Fibroblast of the aortic adventitia (primary cell): ENCODE data around the gene ABHD1. TPM values are rescaled to one million over a fixed set of nuclear protein-coding genes. Genes with fewer than 3 reads are reported as not detected.

Experiments
- DNase-seq: peaks from one replicate; pipeline ENCODE4 v3.0.0-alpha.2; 2010; ENCODE audit warnings: low read depth
- H3K4me3 ChIP-seq: 2 replicates; pipeline ENCODE4 v1.5.1; 2011; ENCODE audit warnings: low read depth, mild to moderate bottlenecking, control low read depth, low read length, moderate library complexity
- CTCF ChIP-seq: IDR thresholded peaks from 2 replicates; pipeline ENCODE4 v1.5.1; 2011; ENCODE audit warnings: mild to moderate bottlenecking, low read length, control low read depth, inconsistent platforms; ENCODE audit not compliant: insufficient read depth
- total RNA-seq: library from RNA; depleted of rRNA; stranded (reverse); fragments of >200 nt; gene quantifications from 2 replicates; pipeline ENCODE4 v1.2.3, GENCODE V29; 2012; ENCODE audit warnings: low replicate concordance

ABHD1 gene
- total RNA-seq, 1 donor: 0.09 TPM

GRCh38 chr2:27127883-27128667 is 4.5 kb downstream of the ABHD1 start:
- no peak for DNase-seq
- no peak for TF ChIP-seq CTCF
- H3K4me3 ChIP-seq: no peak overlapping the region

DNA sequence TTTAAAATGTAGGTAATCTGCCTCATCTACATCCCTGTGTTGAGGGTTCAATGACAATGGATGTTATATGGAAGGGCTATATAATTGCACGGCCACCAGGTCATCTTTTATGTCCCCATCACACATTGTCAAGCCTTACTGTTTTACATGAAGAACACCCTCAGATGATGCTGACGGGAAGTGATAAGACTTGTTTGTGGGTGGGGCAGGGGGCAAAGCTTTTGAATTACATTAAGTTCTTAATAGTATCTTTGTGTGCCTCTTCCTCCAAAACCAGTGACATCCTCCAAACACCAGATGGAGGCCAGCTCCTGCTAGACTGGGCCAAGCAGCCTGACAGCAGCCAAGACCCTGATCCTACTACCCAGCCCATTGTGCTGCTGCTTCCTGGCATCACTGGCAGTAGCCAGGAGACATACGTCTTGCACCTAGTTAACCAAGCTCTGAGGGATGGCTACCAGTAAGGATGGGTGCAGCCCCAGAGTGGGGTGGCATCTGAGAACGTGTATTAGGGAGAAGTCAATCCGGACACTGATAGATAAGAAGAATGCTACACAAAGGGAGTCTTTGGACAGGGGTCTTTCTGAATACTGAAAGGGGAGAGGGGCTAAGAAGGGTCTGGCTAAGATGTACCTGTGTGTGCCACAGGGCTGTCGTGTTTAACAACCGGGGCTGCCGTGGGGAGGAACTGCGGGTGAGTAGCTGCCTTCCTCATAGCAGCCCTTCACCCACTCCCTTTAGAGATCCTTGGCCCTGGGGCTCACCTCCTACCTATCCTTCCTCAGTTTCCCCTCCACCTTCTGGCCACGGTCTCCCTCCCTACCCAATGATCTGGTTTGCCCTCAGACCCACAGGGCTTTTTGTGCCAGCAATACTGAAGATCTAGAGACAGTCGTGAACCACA is 5.3 kb downstream of the ABHD1 start:
- no peak overlapping the region for H3K4me3 ChIP-seq
- no peak for TF ChIP-seq CTCF
- no peak for DNase-seq

DNA sequence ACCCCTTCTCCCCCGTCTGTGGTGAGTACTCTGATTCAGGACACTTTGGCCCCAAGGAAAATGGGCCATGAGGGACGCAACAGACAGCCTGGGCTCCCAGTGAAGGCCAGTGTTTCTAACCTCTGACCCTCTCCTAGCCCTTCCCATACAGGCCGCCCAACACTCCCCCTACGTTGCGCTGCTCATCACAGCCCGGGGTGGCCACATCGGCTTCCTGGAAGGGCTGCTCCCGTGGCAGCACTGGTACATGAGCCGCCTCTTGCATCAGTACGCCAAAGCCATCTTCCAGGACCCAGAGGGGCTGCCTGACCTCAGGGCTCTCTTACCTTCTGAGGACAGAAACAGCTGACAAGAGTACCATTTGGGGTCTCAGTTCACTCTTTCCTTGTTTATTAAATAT is 6.8 kb downstream of the ABHD1 start:
- DNase-seq: no peak
- no peak for TF ChIP-seq CTCF
- no peak overlapping the region for H3K4me3 ChIP-seq

DNA sequence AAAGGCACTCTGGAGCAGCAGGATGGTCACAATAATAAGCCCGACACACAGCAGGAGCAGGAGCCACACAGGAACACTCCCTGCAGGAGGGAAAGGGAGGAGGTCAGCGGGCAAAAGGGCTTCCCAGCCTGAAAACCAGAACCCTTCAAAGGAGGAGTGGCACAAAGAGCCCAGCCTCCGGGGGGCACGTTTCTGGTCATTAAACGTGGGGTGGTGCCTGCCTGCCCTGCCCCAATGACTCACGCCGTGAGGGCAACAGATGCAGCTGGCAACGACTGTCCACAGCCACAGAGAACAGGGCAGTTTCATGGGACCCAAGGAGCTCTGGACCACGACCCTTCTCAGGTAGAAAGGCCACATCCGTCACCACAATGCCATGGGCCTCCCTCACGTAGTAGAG is 7.8 kb downstream of the ABHD1 start:
- DNase-seq: no peak
- no peak overlapping the region for H3K4me3 ChIP-seq

DNA sequence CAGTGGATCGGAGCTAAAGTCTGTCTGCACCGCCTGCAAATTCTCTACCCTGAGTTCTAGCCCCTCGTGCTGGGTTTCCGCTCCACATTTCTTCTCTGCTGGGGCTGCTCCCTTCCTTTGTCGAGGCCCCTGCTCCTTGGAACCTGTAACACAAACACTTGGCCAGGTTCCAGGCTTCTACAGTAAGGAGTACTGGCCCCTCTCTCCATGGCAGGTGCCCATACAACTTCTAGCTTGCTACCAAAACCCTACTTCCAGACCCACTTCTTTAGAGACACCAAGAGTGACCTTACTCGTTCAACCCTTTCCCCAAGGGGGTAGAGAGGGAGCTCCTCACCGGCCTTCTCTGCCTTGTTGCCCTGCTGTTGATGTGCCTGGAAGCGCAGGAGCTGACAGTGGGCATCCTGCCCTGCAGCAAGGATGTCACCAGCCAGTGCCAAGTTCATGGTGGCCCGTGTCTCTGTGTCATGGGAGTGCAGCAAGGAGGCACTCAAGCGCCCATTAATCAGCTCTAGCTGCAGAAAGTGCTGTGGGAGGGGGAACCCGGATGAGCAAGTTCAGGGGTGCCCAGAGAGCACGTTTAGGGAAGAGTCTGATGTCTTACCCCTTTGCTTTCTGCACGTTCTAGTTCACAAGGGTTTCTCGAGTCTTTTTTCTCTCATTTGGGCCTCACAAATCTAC is 9.7 kb downstream of the ABHD1 start:
- no peak for TF ChIP-seq CTCF
- peak overlapping the region; percentile 97 for H3K4me3 ChIP-seq
- DNase-seq: no peak

More for the DNA sequence above, 7.8 kb downstream of the ABHD1 start:
- TF ChIP-seq CTCF: no peak

DNA sequence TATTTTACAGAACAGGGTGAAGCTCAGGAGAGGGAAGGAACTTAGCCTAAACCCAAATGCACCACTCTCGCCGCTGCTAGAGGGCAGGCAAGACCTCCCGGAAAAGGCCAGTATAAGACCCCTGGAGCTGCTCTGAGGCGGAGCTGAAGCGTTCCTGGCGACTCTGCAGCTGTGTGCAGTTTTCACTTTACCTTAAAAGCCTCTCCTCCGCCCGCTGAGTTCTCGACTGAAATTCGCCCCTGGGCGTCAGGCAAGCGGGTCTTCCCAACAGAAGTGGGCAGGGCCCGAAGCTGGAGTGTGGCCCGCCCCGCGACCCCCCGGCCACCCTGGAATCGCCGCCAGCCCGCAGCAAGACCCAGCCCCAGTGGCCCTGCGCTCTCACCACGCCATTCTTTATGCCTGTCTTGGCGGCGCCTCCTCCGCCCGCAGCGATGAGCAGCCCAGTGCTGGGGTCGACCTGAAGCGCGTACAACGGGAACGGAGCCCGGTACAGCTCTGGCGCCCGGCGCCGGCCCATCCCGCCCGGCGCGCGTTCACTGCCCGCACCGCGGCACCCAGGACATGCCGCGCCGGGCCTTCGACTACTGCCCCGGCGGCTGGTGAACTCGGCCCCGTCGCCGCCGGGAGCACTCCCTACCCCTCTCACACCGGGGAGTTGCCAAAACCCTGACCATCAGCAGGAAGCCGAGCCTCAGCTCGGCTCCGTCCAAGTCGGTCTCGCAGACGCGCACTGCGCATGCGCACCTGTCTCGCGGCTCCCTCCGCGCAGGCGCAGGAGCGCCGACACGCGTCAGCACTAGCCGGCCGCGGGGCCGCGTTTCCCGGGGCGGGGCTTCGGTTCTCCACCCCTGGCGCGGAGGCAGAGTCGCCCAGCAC is 10.5 kb downstream of the ABHD1 start, which contains the start of gene PREB:
PREB (minus strand) TSS at position 732 of the 876 bp plus-strand sequence; CDS start at position 517, 215 bp downstream.
- peak; percentile 62 for TF ChIP-seq CTCF
- H3K4me3 ChIP-seq: peak within 1 kb of the TSS; percentile 97
- peak; percentile 93 for DNase-seq
